Keratinocyte (primary cell): Measurements from ENCODE around the gene VWA7. TPM values are rescaled to one million over a fixed set of nuclear protein-coding genes. Genes with fewer than 3 reads are reported as not detected.
"Not testable (repeated sequence)": the region's sequence is repeated elsewhere in the genome, so short reads cannot be mapped to it uniquely, and the experiment has no call there.

Experiments
- DNase-seq: peaks from one replicate; pipeline ENCODE4 v3.0.0-alpha.2; 2011; ENCODE audit warnings: low read depth, missing footprints, low spot score
- FAIRE-seq: peaks from 2 replicates; lab custom pipeline; 2011; peaks lifted over from hg19 to GRCh38; lab: Jason Lieb, UNC
- H2AFZ ChIP-seq: 2 replicates; pipeline ENCODE4 v1.6.0; 2012; ENCODE audit warnings: low read length, control low read depth, inconsistent platforms; ENCODE audit not compliant: control insufficient read depth
- H3K27ac ChIP-seq: 2 replicates; pipeline ENCODE4 v1.5.1; 2011; ENCODE audit warnings: low read length; ENCODE audit not compliant: control insufficient read depth, insufficient read depth
- H3K27me3 ChIP-seq: 3 replicates; pipeline ENCODE4 v1.6.0; 2011; ENCODE audit warnings: low read length; ENCODE audit not compliant: control insufficient read depth, insufficient read depth; ENCODE audit errors: extremely low read depth
- H3K36me3 ChIP-seq, 2 experiments: 2 replicates in 1 of 2; 3 replicates in 1 of 2; pipeline ENCODE4 v1.5.1; 2011; ENCODE audit warnings: low read length in 2 of 2, mild to moderate bottlenecking in 1 of 2; ENCODE audit not compliant: control insufficient read depth in 2 of 2, insufficient read depth in 2 of 2; ENCODE audit errors: extremely low read depth in 1 of 2
- H3K4me1 ChIP-seq: 3 replicates; pipeline ENCODE4 v1.5.1; 2011; ENCODE audit warnings: low read length; ENCODE audit not compliant: control insufficient read depth, insufficient read depth; ENCODE audit errors: extremely low read depth
- H3K4me2 ChIP-seq: 3 replicates; pipeline ENCODE4 v1.6.0; 2011; ENCODE audit warnings: low read depth, low read length; ENCODE audit not compliant: control insufficient read depth, insufficient read depth; ENCODE audit errors: extremely low read depth
- H3K4me3 ChIP-seq, 3 experiments: fragments of 200-600 bp in 1 of 3; sonication (generic) in 1 of 3; 2 replicates in 2 of 3; 3 replicates in 1 of 3; pipeline ENCODE4 v1.5.1; 2011 to 2016; ENCODE audit warnings: low read length in 3 of 3, mild to moderate bottlenecking in 3 of 3, control low read depth in 2 of 3, inconsistent platforms in 1 of 3, low read depth in 1 of 3, mixed read lengths in 1 of 3, mixed run types in 1 of 3, moderate library complexity in 1 of 3; ENCODE audit not compliant: control insufficient read depth in 2 of 3, insufficient read depth in 2 of 3; ENCODE audit errors: extremely low read depth in 1 of 3
- H3K79me2 ChIP-seq: 2 replicates; pipeline ENCODE4 v1.6.0; 2012; ENCODE audit warnings: low read length; ENCODE audit not compliant: control insufficient read depth, insufficient read depth
- H3K9ac ChIP-seq: 3 replicates; pipeline ENCODE4 v1.6.0; 2011; ENCODE audit warnings: low read length; ENCODE audit not compliant: control insufficient read depth, insufficient read depth; ENCODE audit errors: extremely low read depth
- H3K9me1 ChIP-seq: 3 replicates; pipeline ENCODE4 v1.6.0; 2011; ENCODE audit warnings: low read length; ENCODE audit not compliant: control insufficient read depth, insufficient read depth; ENCODE audit errors: extremely low read depth
- H3K9me3 ChIP-seq: 2 replicates; pipeline ENCODE4 v1.5.1; 2012; ENCODE audit warnings: low read depth, low read length; ENCODE audit not compliant: control insufficient read depth
- H4K20me1 ChIP-seq: 3 replicates; pipeline ENCODE4 v1.6.0; 2011; ENCODE audit warnings: low read length; ENCODE audit not compliant: control insufficient read depth, insufficient read depth; ENCODE audit errors: extremely low read depth
- CTCF ChIP-seq, 3 experiments: IDR thresholded peaks in 1 of 3; conservative IDR thresholded peaks in 1 of 3; optimal IDR thresholded peaks in 1 of 3; 2 replicates in 2 of 3; 3 replicates in 1 of 3; pipeline versions ENCODE3 to v1.5.1; 2011; ENCODE audit warnings: low read length in 3 of 3, mild to moderate bottlenecking in 3 of 3, moderate library complexity in 2 of 3, control low read depth in 1 of 3, inconsistent platforms in 1 of 3; ENCODE audit not compliant: insufficient read depth in 2 of 3; ENCODE audit errors: extremely low read depth in 1 of 3
- EZH2 ChIP-seq: IDR thresholded peaks from one replicate; pipeline ENCODE4 v1.6.1; 2012; ENCODE audit warnings: inconsistent platforms, mild to moderate bottlenecking, low read length, moderate library complexity
- dilution Hi-C: fragments of 300-500 bp; cut with MboI; formaldehyde crosslinking; loops from one replicate; pipeline ENCODE4 v1.7.0; 2020; ENCODE audit warnings: low sequenced_read_pairs; ENCODE audit not compliant: extremely low pct_ligation_motif_present
- polyA plus RNA-seq, 5 experiments: library from polyadenylated mRNA; depleted of rRNA in 3 of 5; stranded (reverse) in 3 of 5; stranded (forward) in 1 of 5; unstranded in 1 of 5; fragments of >200 nt; gene quantifications; 1 replicate in 1 of 5; 2 replicates in 3 of 5; 3 replicates in 1 of 5; pipeline versions ENCODE4 v1.2.1 to v1.2.3, GENCODE V29; 2011 to 2012; ENCODE audit warnings: missing spikeins in 2 of 5, low read depth in 1 of 5, low replicate concordance in 1 of 5

The VWA7 gene
- polyA plus RNA-seq, 1 donor (not counting 4 experiments of a cell fraction or from before 2014, with no cell fraction given), result 0.47 TPM

DNA sequence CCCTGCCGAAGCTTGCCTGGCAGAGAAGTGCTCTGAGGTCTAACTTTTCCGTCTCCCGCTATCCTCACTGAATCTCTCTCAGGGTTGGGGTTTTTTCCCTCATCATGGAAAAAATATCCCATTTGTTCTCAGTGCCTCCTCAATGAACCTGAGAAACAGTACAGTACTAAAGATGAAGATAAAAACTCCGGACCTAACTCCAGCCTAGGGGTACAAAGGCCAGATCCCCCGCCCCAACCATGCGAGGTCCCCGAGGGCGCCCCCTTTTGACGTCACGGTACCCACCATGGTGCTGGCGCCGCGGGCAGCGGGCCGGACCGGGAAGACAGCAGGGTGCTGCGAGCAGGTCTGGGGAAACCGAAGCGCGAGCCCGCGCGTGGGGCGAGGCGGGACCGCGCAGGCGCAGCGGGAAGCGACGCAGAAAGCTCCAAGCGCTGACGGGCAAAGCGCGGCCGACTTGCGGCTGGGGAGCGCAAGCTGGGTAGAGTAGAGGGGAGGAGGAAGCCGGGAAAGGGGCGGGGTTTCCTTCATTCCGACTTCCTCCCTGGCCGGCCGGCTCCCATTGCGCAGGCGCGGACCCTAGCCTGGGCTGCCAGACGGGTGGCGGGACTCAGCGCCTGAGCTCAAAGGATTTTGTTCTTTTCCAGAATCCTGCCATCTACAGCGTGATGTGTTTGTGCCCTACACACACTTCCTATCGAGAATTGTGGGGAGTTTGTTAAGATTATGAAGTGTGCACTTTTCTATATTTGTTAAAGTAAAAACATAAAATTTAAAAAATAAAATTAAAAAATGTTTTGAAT lies 29.5 kb upstream of the VWA7 start, which contains the start of gene LSM2:
LSM2 (minus strand) TSS at position 497 of the 803 bp plus-strand sequence; CDS start at position 288, 209 bp downstream.
- no peaks in the 10 kb centered on the region for H3K9me3 ChIP-seq
- peaks cover 8% of the 10 kb centered on the region for H3K4me1 ChIP-seq
- H3K79me2 ChIP-seq, result peaks cover 6% of the 10 kb centered on the region
- peak within 1 kb of the TSS; percentile 68 for H3K4me2 ChIP-seq
- FAIRE-seq, result peak; percentile 17
- no peaks in the 10 kb centered on the region for H3K9me1 ChIP-seq
- H2AFZ ChIP-seq, result peak within 1 kb of the TSS; percentile 82
- peak within 1 kb of the TSS; percentile 70 for H3K27ac ChIP-seq
- H4K20me1 ChIP-seq, result no peaks in the 10 kb centered on the region
- no peaks in the 10 kb centered on the region for H3K27me3 ChIP-seq
- TF ChIP-seq CTCF (optimal IDR thresholded peaks at IDR 0.05 in 1 of 3, IDR thresholded peaks at IDR 0.05 in 1 of 3, conservative IDR thresholded peaks at IDR 0.05 in 1 of 3; ENCODE audit: extremely low read depth in 1 of 3, insufficient read depth in 2 of 3, low read length in 3 of 3) (peak in 1 of 3 experiments; percentile 43), EZH2 (no peak)
- DNase-seq, result no peak
- no peaks in the 10 kb centered on the region for H3K36me3 ChIP-seq
- dilution Hi-C loops, result no loop called here
- H3K9ac ChIP-seq, result peak within 1 kb of the TSS; percentile 83
- H3K4me3 ChIP-seq, result peak within 1 kb of the TSS; percentile 80 to 89 (median 84)

DNA sequence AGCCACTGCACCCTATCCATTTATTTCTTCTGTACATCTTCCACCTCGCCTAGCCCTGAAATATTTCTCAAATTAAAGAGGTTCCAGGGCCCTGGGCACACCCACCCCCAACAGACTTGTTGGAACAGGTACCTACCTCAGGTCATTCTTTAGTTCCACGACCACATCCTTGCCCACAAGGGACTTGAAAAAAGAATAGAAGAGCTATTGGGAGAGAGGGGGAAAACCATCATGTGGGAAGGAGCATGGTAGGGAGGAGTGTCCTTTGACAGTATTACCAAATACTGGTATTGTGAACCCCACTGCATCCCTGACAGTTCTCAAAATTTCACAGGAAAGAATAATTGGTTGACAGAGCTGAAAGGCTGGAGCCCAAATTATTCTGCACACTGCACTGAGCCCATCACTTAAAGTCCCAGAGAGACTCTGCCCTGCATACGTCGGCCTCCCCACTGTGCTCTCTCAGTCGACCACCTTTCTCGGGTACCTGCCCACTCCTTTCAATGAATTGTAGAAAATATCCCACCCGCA lies 28.9 kb upstream of the VWA7 start:
- no peaks in the 10 kb centered on the region for H4K20me1 ChIP-seq
- H2AFZ ChIP-seq, result peak overlapping the region; percentile 82
- peak overlapping the region; percentile 83 for H3K9ac ChIP-seq
- DNase-seq (no peak), FAIRE-seq (peak; percentile 51)
- no peaks in the 10 kb centered on the region for H3K9me3 ChIP-seq
- peak overlapping the region; percentile 68 for H3K4me2 ChIP-seq
- no peaks in the 10 kb centered on the region for H3K27me3 ChIP-seq
- no peaks in the 10 kb centered on the region for H3K9me1 ChIP-seq
- H3K27ac ChIP-seq, result peak overlapping the region; percentile 70
- peak overlapping the region; percentile 80 to 89 (median 84) for H3K4me3 ChIP-seq
- dilution Hi-C loops, result no loop called here
- TF ChIP-seq CTCF (optimal IDR thresholded peaks at IDR 0.05 in 1 of 3, IDR thresholded peaks at IDR 0.05 in 1 of 3, conservative IDR thresholded peaks at IDR 0.05 in 1 of 3; ENCODE audit: extremely low read depth in 1 of 3, insufficient read depth in 2 of 3, low read length in 3 of 3), result no peak
- TF ChIP-seq EZH2, result no peak
- peaks cover 8% of the 10 kb centered on the region for H3K4me1 ChIP-seq
- H3K36me3 ChIP-seq, result no peaks in the 10 kb centered on the region
- peaks cover 6% of the 10 kb centered on the region for H3K79me2 ChIP-seq

DNA sequence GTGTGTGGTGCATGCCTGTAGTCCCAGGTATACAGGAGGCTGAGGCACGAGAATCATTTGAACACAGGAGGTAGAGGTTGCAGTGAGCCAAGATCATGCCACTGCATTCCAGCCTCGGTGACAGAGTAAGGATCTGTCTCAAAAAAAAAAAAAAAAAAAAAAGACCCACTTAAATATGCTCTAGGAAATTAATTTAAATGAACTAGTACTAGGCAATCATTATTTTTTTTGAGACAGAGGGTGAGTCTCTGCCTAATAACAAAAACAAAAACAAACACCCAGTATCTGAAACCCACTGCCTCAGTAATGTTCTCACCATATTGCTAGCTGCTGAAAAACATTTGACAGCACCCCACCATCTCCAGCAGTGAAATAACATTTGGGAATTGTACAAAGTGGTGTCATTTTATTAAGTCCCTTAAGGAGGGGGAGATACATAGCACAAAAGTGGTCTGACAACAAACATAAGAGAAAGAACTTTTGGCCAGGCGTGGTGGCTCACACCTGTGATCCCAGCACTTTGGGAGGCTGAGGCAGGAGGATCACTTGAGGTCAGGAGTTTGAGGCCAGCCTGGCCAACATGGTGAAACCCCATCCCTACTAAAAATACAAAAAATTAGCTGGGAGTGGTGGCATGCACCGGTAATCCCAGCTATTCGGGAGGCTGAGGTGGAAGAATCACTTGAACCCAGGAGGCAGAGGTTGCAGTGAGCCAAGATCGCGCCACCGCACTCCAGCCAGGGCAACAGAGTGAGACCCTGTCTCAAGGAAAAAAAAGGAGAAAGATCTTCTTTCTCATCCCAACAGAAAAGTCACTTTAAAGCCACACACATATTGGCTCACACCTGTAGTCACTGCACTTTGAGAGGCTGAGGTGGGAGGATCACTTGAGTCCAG lies 24.2 kb upstream of the VWA7 start:
- H3K9ac ChIP-seq, H3K27me3 ChIP-seq, H3K36me3 ChIP-seq, H4K20me1 ChIP-seq, FAIRE-seq, H3K9me1 ChIP-seq, DNase-seq, dilution Hi-C loops, H2AFZ ChIP-seq, H3K79me2 ChIP-seq, H3K27ac ChIP-seq, H3K9me3 ChIP-seq, H3K4me2 ChIP-seq, H3K4me3 ChIP-seq: not testable (repeated sequence)
- H3K4me1 ChIP-seq, result peaks cover 19% of the 10 kb centered on the region
